K562 (cell line): Measurements from ENCODE around the gene CTSD. TPM values are rescaled to one million over a fixed set of nuclear protein-coding genes. Genes with fewer than 3 reads are reported as not detected.

Experiments
- HNRNPK ChIP-seq: fragments of 200-400 bp; formaldehyde crosslinking; IDR thresholded peaks from one replicate; pipeline ENCODE4 v1.6.1; 2018; ENCODE audit warnings: mild to moderate bottlenecking, low read depth, low read length; ENCODE audit not compliant: poor library complexity, severe bottlenecking
- HOXB6 ChIP-seq: fragments of 250-450 bp; sonication (Bioruptor Pico); IDR thresholded peaks from 2 replicates; pipeline ENCODE4 v1.5.1; 2022; ENCODE audit warnings: mild to moderate bottlenecking, borderline replicate concordance
- JUN ChIP-seq, 2 experiments: sonication (generic) in 1 of 2; formaldehyde crosslinking in 1 of 2; IDR thresholded peaks; 2 replicates each; pipeline versions ENCODE4 v1.6.1 to v1.8.0; 2012 to 2022; ENCODE audit warnings: borderline replicate concordance in 2 of 2, mild to moderate bottlenecking in 2 of 2, improper control_type of control experiment in 1 of 2, low read depth in 1 of 2, low read length in 1 of 2, missing genetic modification reagents in 1 of 2
- MTA3 ChIP-seq: fragments of 450-650 bp; formaldehyde crosslinking; IDR thresholded peaks from 2 replicates; pipeline ENCODE4 v1.6.1; 2017; ENCODE audit warnings: mild to moderate bottlenecking, borderline replicate concordance
- NFIX ChIP-seq: fragments of 250-450 bp; sonication (Bioruptor Pico); IDR thresholded peaks from 2 replicates; pipeline ENCODE4 v1.4.0; 2020; ENCODE audit warnings: low read depth, mild to moderate bottlenecking, moderate library complexity
- STAT6 ChIP-seq: sonication (generic); formaldehyde crosslinking; IDR thresholded peaks from 2 replicates; pipeline ENCODE4 v1.8.1; 2023; ENCODE audit warnings: mild to moderate bottlenecking, missing genetic modification reagents
- TAL1 ChIP-seq: fragments of 450-650 bp; IDR thresholded peaks from 2 replicates; pipeline ENCODE4 v1.6.1; 2016; ENCODE audit warnings: mild to moderate bottlenecking
- TSHZ1 ChIP-seq: fragments of 250-450 bp; sonication (Bioruptor Pico); IDR thresholded peaks from 2 replicates; pipeline ENCODE4 v1.4.0; 2020; ENCODE audit warnings: mild to moderate bottlenecking, moderate library complexity
- ZNF124 ChIP-seq: sonication (generic); formaldehyde crosslinking; IDR thresholded peaks from 2 replicates; pipeline ENCODE4 v1.8.1; 2022; ENCODE audit warnings: missing genetic modification reagents
- ZNF436 ChIP-seq: fragments of 250-450, 450-650 bp; sonication (Bioruptor Pico); formaldehyde crosslinking; IDR thresholded peaks from 2 replicates; pipeline ENCODE4 v1.7.0; 2020; ENCODE audit warnings: mild to moderate bottlenecking
- polyA plus RNA-seq, 8 experiments: library from polyadenylated mRNA; depleted of rRNA in 4 of 8; stranded (reverse) in 5 of 8; unstranded in 3 of 8; fragments of >200 nt; fragmentation: Nextera tagmentation in 2 of 8; fragmentation: Illumina TruSeq in 1 of 8; extraction: Ambion mirVana in 2 of 8; extraction: Trizol in 1 of 8; gene quantifications; 2 replicates each; pipeline versions ENCODE4 v1.2.1 to v1.2.3, GENCODE V29; 2011 to 2014; ENCODE audit warnings: inconsistent platforms in 1 of 8, missing spikeins in 1 of 8
- total RNA-seq, 7 experiments: library from RNA; depleted of rRNA in 6 of 7; stranded (reverse); fragments of >200 nt in 6 of 7; fragmentation: Illumina TruSeq in 2 of 7; extraction: Trizol in 2 of 7; gene quantifications; 2 replicates each; pipeline versions ENCODE4 v1.2.1 to v1.2.3, GENCODE V29; 2011 to 2021; ENCODE audit warnings: low replicate concordance in 1 of 7
- TF ChIP-seq, protein P1 (sequence below): fragments of 450-650 bp; formaldehyde crosslinking; IDR thresholded peaks from 2 replicates; pipeline ENCODE4 v1.4.0; 2020; ENCODE audit warnings: mild to moderate bottlenecking
- TF ChIP-seq, protein P2 (sequence below): fragments of 450-650 bp; conservative IDR thresholded peaks from 2 replicates; pipeline ENCODE4 v1.6.1; 2016; ENCODE audit warnings: missing genetic modification characterization, low read depth, mild to moderate bottlenecking, missing compliant biosample characterization, moderate library complexity
- TF ChIP-seq, protein P3 (sequence below): fragments of 250-450 bp; sonication (Bioruptor Pico); IDR thresholded peaks from 2 replicates; pipeline ENCODE4 v1.8.0; 2022; ENCODE audit warnings: moderate library complexity, mild to moderate bottlenecking, inconsistent platforms
- TF ChIP-seq, protein P4 (sequence below): fragments of 450-650 bp; formaldehyde crosslinking; IDR thresholded peaks from 2 replicates; pipeline ENCODE4 v1.4.0; 2020; ENCODE audit warnings: mild to moderate bottlenecking, moderate library complexity

CTSD gene
- total and polyA plus RNA-seq, 9 of the 15 experiments (the other 6 are each of a cell fraction or from before 2014, with no cell fraction given), result 1.0 to 112 (median 40.9) TPM

GRCh38 chr11:1782831-1783724 lies 19.4 kb upstream of the CTSD start (continued):
- TF ChIP-seq STAT6 (CRISPR knock-in tag), result no peak
- no peak for TF ChIP-seq HNRNPK
- no peak for TF ChIP-seq ZNF436 (CRISPR knock-in tag)
- peak; percentile 57; the same call in 1 of the 2 replicates for TF ChIP-seq MTA3
- TF ChIP-seq TAL1, result peak; percentile 43
- TF ChIP-seq, protein P1, sequence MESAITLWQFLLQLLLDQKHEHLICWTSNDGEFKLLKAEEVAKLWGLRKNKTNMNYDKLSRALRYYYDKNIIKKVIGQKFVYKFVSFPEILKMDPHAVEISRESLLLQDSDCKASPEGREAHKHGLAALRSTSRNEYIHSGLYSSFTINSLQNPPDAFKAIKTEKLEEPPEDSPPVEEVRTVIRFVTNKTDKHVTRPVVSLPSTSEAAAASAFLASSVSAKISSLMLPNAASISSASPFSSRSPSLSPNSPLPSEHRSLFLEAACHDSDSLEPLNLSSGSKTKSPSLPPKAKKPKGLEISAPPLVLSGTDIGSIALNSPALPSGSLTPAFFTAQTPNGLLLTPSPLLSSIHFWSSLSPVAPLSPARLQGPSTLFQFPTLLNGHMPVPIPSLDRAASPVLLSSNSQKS, result no peak
- no peak for TF ChIP-seq NFIX (CRISPR knock-in tag)
- no peak for TF ChIP-seq ZNF124 (CRISPR knock-in tag)
- TF ChIP-seq, protein P2, sequence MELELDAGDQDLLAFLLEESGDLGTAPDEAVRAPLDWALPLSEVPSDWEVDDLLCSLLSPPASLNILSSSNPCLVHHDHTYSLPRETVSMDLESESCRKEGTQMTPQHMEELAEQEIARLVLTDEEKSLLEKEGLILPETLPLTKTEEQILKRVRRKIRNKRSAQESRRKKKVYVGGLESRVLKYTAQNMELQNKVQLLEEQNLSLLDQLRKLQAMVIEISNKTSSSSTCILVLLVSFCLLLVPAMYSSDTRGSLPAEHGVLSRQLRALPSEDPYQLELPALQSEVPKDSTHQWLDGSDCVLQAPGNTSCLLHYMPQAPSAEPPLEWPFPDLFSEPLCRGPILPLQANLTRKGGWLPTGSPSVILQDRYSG (tag), result no peak
- TF ChIP-seq JUN (IDR thresholded peaks at IDR 0.05; ENCODE audit: borderline replicate concordance, low read depth, low read length), result no peak
- no peak for TF ChIP-seq JUN (CRISPR knock-in tag; IDR thresholded peaks at IDR 0.05; ENCODE audit: borderline replicate concordance)
- no peak for TF ChIP-seq HOXB6 (CRISPR knock-in tag)
- TF ChIP-seq TSHZ1 (CRISPR knock-in tag), result no peak
- TF ChIP-seq, protein P3, sequence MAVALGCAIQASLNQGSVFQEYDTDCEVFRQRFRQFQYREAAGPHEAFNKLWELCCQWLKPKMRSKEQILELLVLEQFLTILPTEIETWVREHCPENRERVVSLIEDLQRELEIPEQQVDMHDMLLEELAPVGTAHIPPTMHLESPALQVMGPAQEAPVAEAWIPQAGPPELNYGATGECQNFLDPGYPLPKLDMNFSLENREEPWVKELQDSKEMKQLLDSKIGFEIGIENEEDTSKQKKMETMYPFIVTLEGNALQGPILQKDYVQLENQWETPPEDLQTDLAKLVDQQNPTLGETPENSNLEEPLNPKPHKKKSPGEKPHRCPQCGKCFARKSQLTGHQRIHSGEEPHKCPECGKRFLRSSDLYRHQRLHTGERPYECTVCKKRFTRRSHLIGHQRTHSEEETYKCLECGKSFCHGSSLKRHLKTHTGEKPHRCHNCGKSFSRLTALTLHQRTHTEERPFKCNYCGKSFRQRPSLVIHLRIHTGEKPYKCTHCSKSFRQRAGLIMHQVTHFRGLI (CRISPR knock-in tag), result no peak
- TF ChIP-seq, protein P4, sequence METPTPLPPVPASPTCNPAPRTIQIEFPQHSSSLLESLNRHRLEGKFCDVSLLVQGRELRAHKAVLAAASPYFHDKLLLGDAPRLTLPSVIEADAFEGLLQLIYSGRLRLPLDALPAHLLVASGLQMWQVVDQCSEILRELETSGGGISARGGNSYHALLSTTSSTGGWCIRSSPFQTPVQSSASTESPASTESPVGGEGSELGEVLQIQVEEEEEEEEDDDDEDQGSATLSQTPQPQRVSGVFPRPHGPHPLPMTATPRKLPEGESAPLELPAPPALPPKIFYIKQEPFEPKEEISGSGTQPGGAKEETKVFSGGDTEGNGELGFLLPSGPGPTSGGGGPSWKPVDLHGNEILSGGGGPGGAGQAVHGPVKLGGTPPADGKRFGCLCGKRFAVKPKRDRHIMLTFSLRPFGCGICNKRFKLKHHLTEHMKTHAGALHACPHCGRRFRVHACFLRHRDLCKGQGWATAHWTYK (CRISPR knock-in tag), result no peak
